ENCODE measurements around the gene MACROD2.
A peak's percentile ranks its signal among the peaks of the same experiment; 100 is the strongest.

MACROD2 gene

DNA sequence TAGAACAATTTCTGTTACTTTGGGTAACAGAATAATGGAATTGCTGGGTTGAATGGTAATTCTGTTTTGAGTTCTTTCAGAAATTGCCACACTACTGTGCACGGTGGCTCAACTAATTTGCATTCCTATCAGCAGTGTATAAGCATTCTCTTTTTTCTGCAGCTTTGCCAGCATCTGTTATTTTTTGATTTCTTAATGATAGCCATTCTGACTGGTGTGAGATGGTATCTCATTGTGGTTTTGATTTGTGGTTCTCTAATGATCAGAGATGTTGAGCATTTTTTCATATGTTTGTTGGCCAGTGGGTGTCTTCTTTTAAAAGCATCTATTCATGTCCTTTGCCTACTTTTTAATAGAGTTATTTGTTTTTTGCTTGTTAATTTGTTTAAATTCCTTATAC, 1731.1 kb downstream of the MACROD2 start:
- no peak for DNase-seq (ENCODE audit: low spot score)
- ChIA-PET CTCF (no interaction called here), POLR2A (ENCODE audit: low non-redundant PET) (no interaction called here)
- no peak overlapping the region for H3K27ac ChIP-seq
- TF ChIP-seq, protein P1, sequence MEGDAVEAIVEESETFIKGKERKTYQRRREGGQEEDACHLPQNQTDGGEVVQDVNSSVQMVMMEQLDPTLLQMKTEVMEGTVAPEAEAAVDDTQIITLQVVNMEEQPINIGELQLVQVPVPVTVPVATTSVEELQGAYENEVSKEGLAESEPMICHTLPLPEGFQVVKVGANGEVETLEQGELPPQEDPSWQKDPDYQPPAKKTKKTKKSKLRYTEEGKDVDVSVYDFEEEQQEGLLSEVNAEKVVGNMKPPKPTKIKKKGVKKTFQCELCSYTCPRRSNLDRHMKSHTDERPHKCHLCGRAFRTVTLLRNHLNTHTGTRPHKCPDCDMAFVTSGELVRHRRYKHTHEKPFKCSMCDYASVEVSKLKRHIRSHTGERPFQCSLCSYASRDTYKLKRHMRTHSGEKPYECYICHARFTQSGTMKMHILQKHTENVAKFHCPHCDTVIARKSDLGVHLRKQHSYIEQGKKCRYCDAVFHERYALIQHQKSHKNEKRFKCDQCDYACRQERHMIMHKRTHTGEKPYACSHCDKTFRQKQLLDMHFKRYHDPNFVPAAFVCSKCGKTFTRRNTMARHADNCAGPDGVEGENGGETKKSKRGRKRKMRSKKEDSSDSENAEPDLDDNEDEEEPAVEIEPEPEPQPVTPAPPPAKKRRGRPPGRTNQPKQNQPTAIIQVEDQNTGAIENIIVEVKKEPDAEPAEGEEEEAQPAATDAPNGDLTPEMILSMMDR (conservative IDR thresholded peaks at IDR 0.05; ENCODE audit: low read depth), result no peak

DNA sequence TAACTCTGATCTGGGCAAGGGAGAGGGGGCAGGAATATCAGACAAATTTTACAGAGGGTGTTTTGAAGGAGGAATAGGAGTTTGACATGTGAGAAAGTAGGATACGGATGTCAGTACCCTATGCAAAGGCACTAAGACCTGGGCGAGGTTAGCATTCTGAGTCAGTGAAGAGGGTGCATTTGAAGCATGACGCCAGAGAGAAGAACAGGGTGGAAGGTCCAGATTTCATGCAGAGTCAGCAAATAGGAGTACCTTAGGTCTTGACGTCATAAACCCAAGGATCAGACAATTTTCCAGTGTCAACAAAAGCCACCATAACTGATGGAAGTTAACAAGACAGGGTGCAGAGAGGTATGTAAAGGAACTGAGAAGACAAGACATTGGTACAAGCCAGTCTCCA, 1738.7 kb downstream of the MACROD2 start:
- POLR2A ChIA-PET (ENCODE audit: low non-redundant PET), result no interaction called here
- H3K27ac ChIP-seq, result no peak overlapping the region
- TF ChIP-seq, protein P1 (conservative IDR thresholded peaks at IDR 0.05; ENCODE audit: low read depth), result no peak
- no peak for DNase-seq (ENCODE audit: low spot score)
- CTCF ChIA-PET, result no interaction called here

DNA sequence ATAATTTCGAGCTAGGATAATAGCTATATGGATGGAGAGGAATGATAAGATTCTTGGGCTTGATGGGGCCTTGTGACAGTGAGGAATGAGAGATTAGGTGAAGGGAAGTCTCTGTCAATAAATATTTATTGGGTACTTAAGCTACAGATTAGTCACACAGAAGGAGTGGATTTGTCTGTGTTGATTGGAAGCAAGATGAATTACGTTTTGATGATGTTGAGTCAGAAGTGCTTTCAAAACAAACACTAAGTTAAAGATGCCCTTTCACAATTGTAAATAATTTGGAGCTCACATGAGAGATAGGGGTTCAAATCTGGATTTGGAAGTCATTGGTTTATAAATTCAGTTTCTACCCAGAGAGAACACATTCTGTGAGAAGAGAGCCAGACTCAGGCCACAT, 1743.7 kb downstream of the MACROD2 start:
- DNase-seq (ENCODE audit: low spot score), result no peak
- no peak overlapping the region for H3K27ac ChIP-seq
- CTCF ChIA-PET, result interaction anchor here (0.7 kb wide), 1 partner anchor 47 kb away, joined by 3 read pairs; no protein-coding TSS in a partner anchor

DNA sequence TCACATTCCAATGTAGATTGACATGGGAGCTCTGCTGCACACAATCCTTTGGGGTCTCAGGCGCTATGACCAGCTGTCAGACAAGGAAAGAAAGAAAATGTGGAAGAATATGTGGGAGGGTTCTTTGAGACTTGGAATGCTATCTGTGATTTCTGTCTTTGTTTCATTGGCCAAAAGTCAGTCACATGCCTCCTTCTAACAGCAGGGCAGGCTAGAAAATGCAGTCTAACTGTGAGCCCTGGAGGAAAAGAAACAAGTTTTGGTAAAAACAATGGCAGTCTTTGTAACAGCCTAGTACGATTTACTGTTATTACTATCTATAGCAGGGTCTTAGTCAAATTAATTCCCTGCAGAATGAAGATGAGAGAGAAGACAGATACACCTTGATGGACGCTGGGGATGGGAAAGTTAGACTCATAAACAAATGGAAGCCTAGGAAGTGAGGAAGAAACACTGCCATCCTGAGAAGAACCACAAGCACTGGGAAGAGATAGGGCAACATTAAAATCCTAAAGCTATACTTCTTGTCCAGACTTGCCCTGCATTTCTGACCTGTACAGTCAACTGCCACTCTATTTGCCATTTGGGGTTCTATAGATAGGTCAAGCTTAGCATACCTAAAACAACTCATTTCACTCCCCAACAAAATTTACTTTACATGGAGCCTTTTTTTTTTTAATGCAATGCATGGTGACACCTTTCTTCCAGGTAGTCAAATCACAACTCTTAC, 1744.9 kb downstream of the MACROD2 start:
- H3K27ac ChIP-seq, result no peak overlapping the region
- ChIA-PET POLR2A (ENCODE audit: low non-redundant PET) (no interaction called here), CTCF (interaction anchor here (0.6 kb wide), 2 partner anchors 182 to 1303 kb away, joined by 3 to 4 read pairs; no protein-coding TSS in a partner anchor)
- TF ChIP-seq, protein P1 (conservative IDR thresholded peaks at IDR 0.05; ENCODE audit: low read depth), result no peak
- peak; percentile 21 for DNase-seq (ENCODE audit: low spot score)

More for the DNA sequence above, 1743.7 kb downstream of the MACROD2 start:
- TF ChIP-seq, protein P1 (conservative IDR thresholded peaks at IDR 0.05; ENCODE audit: low read depth), result no peak
- POLR2A ChIA-PET (ENCODE audit: low non-redundant PET), result no interaction called here

DNA sequence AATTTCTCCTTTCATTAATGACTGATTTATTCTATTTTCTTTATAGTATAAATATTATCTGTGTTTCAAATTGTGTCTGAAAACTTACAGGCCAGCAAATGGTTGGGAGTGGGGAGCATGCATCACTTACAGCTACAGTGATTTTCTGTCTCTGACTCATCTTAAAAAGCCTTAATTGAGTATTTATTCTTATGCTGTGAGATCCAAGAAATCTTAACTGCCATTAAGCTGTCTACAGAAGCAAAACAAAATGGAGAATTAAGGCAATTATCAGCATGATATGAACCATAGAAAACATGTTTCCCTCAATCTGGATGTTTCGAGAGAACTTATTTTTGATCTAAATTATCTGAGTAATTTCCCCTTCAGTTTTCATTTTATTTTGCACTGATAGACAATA, 1746.8 kb downstream of the MACROD2 start:
- no peak overlapping the region for H3K27ac ChIP-seq
- TF ChIP-seq, protein P1 (conservative IDR thresholded peaks at IDR 0.05; ENCODE audit: low read depth), result no peak
- CTCF ChIA-PET, result no interaction called here
- DNase-seq (ENCODE audit: low spot score), result no peak
- POLR2A ChIA-PET (ENCODE audit: low non-redundant PET), result no interaction called here

DNA sequence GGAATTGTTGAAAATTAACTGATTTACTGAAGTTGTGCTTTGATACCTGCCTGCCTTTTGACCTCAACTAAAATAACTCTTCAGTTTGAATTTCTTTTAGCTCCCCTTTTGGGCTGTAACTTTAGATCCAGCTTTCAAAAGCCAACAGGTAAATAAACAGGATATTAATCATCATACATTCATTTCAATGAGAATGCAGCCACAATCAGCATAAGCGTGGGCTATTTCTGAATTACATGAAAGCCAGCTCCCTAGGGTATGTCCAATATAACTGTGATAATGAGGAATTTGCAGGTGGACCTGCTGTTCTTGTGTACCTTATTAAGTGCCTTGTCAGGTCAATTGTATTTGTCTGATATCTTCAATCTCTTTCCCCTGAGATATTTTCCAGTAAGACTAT, 1747.3 kb downstream of the MACROD2 start:
- no peak overlapping the region for H3K27ac ChIP-seq
- ChIA-PET CTCF (no interaction called here), POLR2A (ENCODE audit: low non-redundant PET) (no interaction called here)
- TF ChIP-seq, protein P1 (conservative IDR thresholded peaks at IDR 0.05; ENCODE audit: low read depth), result no peak
- no peak for DNase-seq (ENCODE audit: low spot score)
